ENCODE measurements around the gene LCOR. TPM values are rescaled to one million over a fixed set of nuclear protein-coding genes. Genes with fewer than 3 reads are reported as not detected.

Gene LCOR
- total and polyA plus RNA-seq, 2 of the 13 experiments (the other 11 are each of a cell fraction or from before 2014, with no cell fraction given): 12.4 to 23.7 TPM

GRCh38 chr10:96922978-96923948 lies 91.2 kb downstream of the LCOR start:
- 99% methylated on average over 3 of the region's 3 CpGs for WGBS (ENCODE audit: low lambda C conversion rate)
- TF ChIP-seq SYNCRIP (IDR thresholded peaks at IDR 0.05; ENCODE audit: insufficient read depth, low read depth, low read length) (no peak), HHEX (CRISPR knock-in tag; IDR thresholded peaks at IDR 0.05) (no peak), THAP11 (CRISPR knock-in tag; IDR thresholded peaks at IDR 0.05) (no peak), SMAD1 (CRISPR knock-in tag; IDR thresholded peaks at IDR 0.05; ENCODE audit: borderline replicate concordance, low read depth) (no peak), STAG1 (CRISPR knock-in tag; IDR thresholded peaks at IDR 0.05) (no peak), CBFB (CRISPR knock-in tag; IDR thresholded peaks at IDR 0.05) (no peak), CHCHD3 (CRISPR knock-in tag; IDR thresholded peaks at IDR 0.05) (no peak), SIX1 (CRISPR knock-in tag; IDR thresholded peaks at IDR 0.05; ENCODE audit: borderline replicate concordance) (no peak), NRL (CRISPR knock-in tag; IDR thresholded peaks at IDR 0.05; ENCODE audit: borderline replicate concordance) (no peak), ATF4 (CRISPR knock-in tag; IDR thresholded peaks at IDR 0.05) (no peak), ZNF773 (CRISPR knock-in tag; IDR thresholded peaks at IDR 0.05; ENCODE audit: borderline replicate concordance) (no peak), ZNF607 (CRISPR knock-in tag; IDR thresholded peaks at IDR 0.05; ENCODE audit: borderline replicate concordance) (no peak), ZBTB38 (CRISPR knock-in tag; IDR thresholded peaks at IDR 0.05) (no peak), HOXA5 (CRISPR knock-in tag; IDR thresholded peaks at IDR 0.05) (no peak)
- H3K4me3 ChIP-seq (replicated peaks in 1 of 3; ENCODE audit: insufficient read depth in 1 of 3, low read depth in 2 of 3, low read length in 3 of 3): no peak overlapping the region
- no peaks in the 10 kb centered on the region for H3K9me3 ChIP-seq (ENCODE audit: low read length)
- FAIRE-seq: no peak
- ATAC-seq: no peak
- peaks cover 14% of the 10 kb centered on the region for H4K20me1 ChIP-seq (ENCODE audit: insufficient read depth, low read length)
- H3K36me3 ChIP-seq (replicated peaks in 1 of 2; ENCODE audit: control insufficient read depth in 1 of 2, insufficient read depth in 2 of 2, low read length in 2 of 2): peaks cover 3 to 26% of the 10 kb centered on the region in 2 experiments; a peak in 4 of 5 replicates
- H3K9ac ChIP-seq (ENCODE audit: insufficient read depth, low read depth, low read length): no peak overlapping the region
- no peak overlapping the region for H2AFZ ChIP-seq (ENCODE audit: low read length)
- in situ Hi-C loops (cut with HindIII; ENCODE audit: extremely low pct_ligation_motif_present, low pct_unique_long_range_greater_than_20kb): no loop called here
- no peaks in the 10 kb centered on the region for H3K27me3 ChIP-seq (ENCODE audit: control insufficient read depth in 1 of 2, insufficient read depth in 2 of 2, low read length in 2 of 2)
- no peak overlapping the region for H3K27ac ChIP-seq (ENCODE audit: extremely low read length, insufficient read depth, low read length)
- intact Hi-C loops (cut with micrococcal nuclease; ENCODE audit: unreplicated experiment): no loop called here
- CTCF ChIA-PET (ENCODE audit: low intra/inter-chr PET ratio, low total read pairs): no interaction called here
- no peak overlapping the region for H3K4me2 ChIP-seq (ENCODE audit: low read depth, low read length)
- peaks cover 6% of the 10 kb centered on the region for H3K4me1 ChIP-seq (ENCODE audit: insufficient read depth, low read length)
- peaks cover 42% of the 10 kb centered on the region for H3K79me2 ChIP-seq (ENCODE audit: insufficient read depth, low read length)
- POLR2A ChIA-PET: no interaction called here
- no peak for DNase-seq (ENCODE audit: low spot score)
- BruUV-seq (replicated peaks): no TSS peak
